H9 (cell line): Measurements from ENCODE around the gene ZBED2. TPM values are rescaled to one million over a fixed set of nuclear protein-coding genes. Genes with fewer than 3 reads are reported as not detected.

ENCODE experiments used
- DNase-seq: peaks from one replicate; pipeline ENCODE4 v3.0.0-alpha.2; 2017
- H2AFZ ChIP-seq: one replicate; pipeline ENCODE4 v1.6.1; 2013; ENCODE audit warnings: mild to moderate bottlenecking, low read length, control low read depth, moderate library complexity
- H2AK5ac ChIP-seq: 2 replicates; pipeline ENCODE4 v1.6.1; 2013; ENCODE audit warnings: low read length, control low read depth, mixed read lengths; ENCODE audit not compliant: insufficient read length
- H2BK120ac ChIP-seq: one replicate; pipeline ENCODE4 v1.6.1; 2013; ENCODE audit warnings: low read depth, mild to moderate bottlenecking, low read length, control low read depth, inconsistent platforms; ENCODE audit not compliant: poor library complexity, severe bottlenecking
- H2BK12ac ChIP-seq: 2 replicates; pipeline ENCODE4 v1.6.1; 2013; ENCODE audit warnings: low read length, control low read depth, mixed read lengths, low read depth; ENCODE audit not compliant: insufficient read length
- H2BK15ac ChIP-seq: 2 replicates; pipeline ENCODE4 v1.6.1; 2013; ENCODE audit warnings: low read depth, low read length, control low read depth
- H2BK20ac ChIP-seq: one replicate; pipeline ENCODE4 v1.6.1; 2013; ENCODE audit warnings: low read depth, mild to moderate bottlenecking, low read length, control low read depth, inconsistent platforms; ENCODE audit not compliant: poor library complexity, severe bottlenecking
- H2BK5ac ChIP-seq: 2 replicates; pipeline ENCODE4 v1.6.1; 2013; ENCODE audit warnings: low read length, control low read depth, mixed read lengths; ENCODE audit not compliant: insufficient read length
- H3K14ac ChIP-seq: 2 replicates; pipeline ENCODE4 v1.6.1; 2013; ENCODE audit warnings: low read length, control low read depth; ENCODE audit not compliant: insufficient read depth
- H3K18ac ChIP-seq: 2 replicates; pipeline ENCODE4 v1.6.1; 2013; ENCODE audit warnings: low read depth, mild to moderate bottlenecking, mixed read lengths, low read length, control low read depth; ENCODE audit not compliant: insufficient read length
- H3K23ac ChIP-seq: 2 replicates; pipeline ENCODE4 v1.6.1; 2013; ENCODE audit warnings: low read length, control low read depth, mixed read lengths, low read depth; ENCODE audit not compliant: insufficient read length
- H3K23me2 ChIP-seq: 2 replicates; pipeline ENCODE4 v1.6.1; 2013; ENCODE audit warnings: low read depth, mild to moderate bottlenecking, mixed read lengths, low read length, control low read depth; ENCODE audit not compliant: insufficient read length, poor library complexity, severe bottlenecking
- H3K27ac ChIP-seq: 2 replicates; pipeline ENCODE4 v1.5.1; 2013; ENCODE audit warnings: low read length, control low read depth, mixed read lengths, low read depth; ENCODE audit not compliant: insufficient read length
- H3K27me3 ChIP-seq: 2 replicates; pipeline ENCODE4 v1.6.1; 2013; ENCODE audit warnings: low read length, control low read depth, inconsistent platforms; ENCODE audit not compliant: insufficient read depth
- H3K4ac ChIP-seq: 2 replicates; pipeline ENCODE4 v1.6.1; 2013; ENCODE audit warnings: low read depth, mild to moderate bottlenecking, control low read depth, inconsistent platforms, low read length, moderate library complexity
- H3K4me1 ChIP-seq: 2 replicates; pipeline ENCODE4 v1.6.1; 2013; ENCODE audit warnings: low read length, control low read depth, inconsistent platforms; ENCODE audit not compliant: insufficient read depth
- H3K4me2 ChIP-seq: 2 replicates; pipeline ENCODE4 v1.6.1; 2013; ENCODE audit warnings: low read length, control low read depth, mixed read lengths; ENCODE audit not compliant: insufficient read length, insufficient read depth
- H3K56ac ChIP-seq: 2 replicates; pipeline ENCODE4 v1.6.1; 2013; ENCODE audit warnings: low read depth, mild to moderate bottlenecking, mixed read lengths, low read length, control low read depth; ENCODE audit not compliant: insufficient read length
- H3K79me1 ChIP-seq: 2 replicates; pipeline ENCODE4 v1.6.1; 2013; ENCODE audit warnings: low read depth, mild to moderate bottlenecking, moderate library complexity, low read length, control low read depth, inconsistent platforms; ENCODE audit not compliant: insufficient read depth, poor library complexity, severe bottlenecking
- H3K79me2 ChIP-seq: 2 replicates; pipeline ENCODE4 v1.6.1; 2013; ENCODE audit warnings: low read length, control low read depth, inconsistent platforms; ENCODE audit not compliant: insufficient read depth
- H3K9ac ChIP-seq: 2 replicates; pipeline ENCODE4 v1.6.1; 2013; ENCODE audit warnings: low read length, control low read depth, mixed read lengths; ENCODE audit not compliant: insufficient read length; ENCODE audit errors: extremely low read depth
- H3K9me3 ChIP-seq: one replicate; pipeline ENCODE4 v1.6.1; 2013; ENCODE audit warnings: low read depth, low read length, inconsistent platforms; ENCODE audit not compliant: control insufficient read depth
- H3T11ph ChIP-seq: one replicate; pipeline ENCODE4 v1.6.1; 2013; ENCODE audit warnings: mild to moderate bottlenecking, low read length, control low read depth, inconsistent platforms
- H4K20me1 ChIP-seq: one replicate; pipeline ENCODE4 v1.6.1; 2013; ENCODE audit not compliant: control insufficient read depth, insufficient read length, insufficient read depth
- H4K5ac ChIP-seq: 2 replicates; pipeline ENCODE4 v1.6.1; 2013; ENCODE audit warnings: low read depth, mild to moderate bottlenecking, mixed read lengths, low read length, control low read depth; ENCODE audit not compliant: insufficient read length
- H4K8ac ChIP-seq: replicated peaks from 2 replicates; pipeline ENCODE4 v1.6.1; 2013; ENCODE audit warnings: low read length, control low read depth, mixed read lengths, low read depth; ENCODE audit not compliant: insufficient read length
- H4K91ac ChIP-seq: 2 replicates; pipeline ENCODE4 v1.6.1; 2013; ENCODE audit warnings: low read depth, mild to moderate bottlenecking, moderate library complexity, mixed read lengths, low read length, control low read depth; ENCODE audit not compliant: insufficient read length
- H3K27ac Mint-ChIP-seq, 3 experiments: 2 replicates in 2 of 3; 3 replicates in 1 of 3; pipeline ENCODE4 v1.8.0; 2020 to 2021; ENCODE audit warnings: mixed read lengths in 3 of 3, mild to moderate bottlenecking in 1 of 3, moderate library complexity in 1 of 3
- H3K27me3 Mint-ChIP-seq: 2 replicates; pipeline ENCODE4 v1.8.0; 2021; ENCODE audit warnings: low read depth, mild to moderate bottlenecking, moderate library complexity, mixed read lengths
- H3K36me3 Mint-ChIP-seq, 3 experiments: 2 replicates in 2 of 3; 3 replicates in 1 of 3; pipeline ENCODE4 v1.8.0; 2020 to 2021; ENCODE audit warnings: low read depth in 3 of 3, mixed read lengths in 3 of 3; ENCODE audit not compliant: insufficient read depth in 1 of 3
- H3K4me1 Mint-ChIP-seq, 2 experiments: 2 replicates each; pipeline ENCODE4 v1.8.0; 2020; ENCODE audit warnings: mixed read lengths in 2 of 2
- H3K4me3 Mint-ChIP-seq, 2 experiments: 2 replicates in 1 of 2; 3 replicates in 1 of 2; pipeline ENCODE4 v1.8.0; 2020 to 2021; ENCODE audit warnings: mild to moderate bottlenecking in 2 of 2, mixed read lengths in 2 of 2, moderate library complexity in 1 of 2
- H3K9me3 Mint-ChIP-seq, 2 experiments: 2 replicates in 1 of 2; 3 replicates in 1 of 2; pipeline ENCODE4 v1.8.0; 2020; ENCODE audit warnings: mild to moderate bottlenecking in 2 of 2, mixed read lengths in 2 of 2, moderate library complexity in 1 of 2
- CTCF ChIP-seq: fragments of 200-600 bp; sonication (generic); conservative IDR thresholded peaks from 3 replicates; pipeline ENCODE4 v1.8.0; 2021; ENCODE audit warnings: antibody characterized with exemption, mild to moderate bottlenecking
- WGBS: extraction: QIAGEN DNeasy Blood & Tissue Kit; methylation state at CpG from one replicate; pipeline ENCODE4 v1.1.7; 2013; ENCODE audit warnings: missing lambda C conversion rate, low lambda C conversion rate, mixed read lengths; ENCODE audit not compliant: insufficient read length; ENCODE audit errors: extremely low coverage; 5-methylcytosine and 5-hydroxymethylcytosine counted together
- total RNA-seq: library from RNA; stranded (reverse); gene quantifications from 2 replicates; pipeline ENCODE4 v1.2.1, GENCODE V29; 2021

Gene ZBED2
- total RNA-seq, 1 experiment from 2014 or later = not detected

DNA sequence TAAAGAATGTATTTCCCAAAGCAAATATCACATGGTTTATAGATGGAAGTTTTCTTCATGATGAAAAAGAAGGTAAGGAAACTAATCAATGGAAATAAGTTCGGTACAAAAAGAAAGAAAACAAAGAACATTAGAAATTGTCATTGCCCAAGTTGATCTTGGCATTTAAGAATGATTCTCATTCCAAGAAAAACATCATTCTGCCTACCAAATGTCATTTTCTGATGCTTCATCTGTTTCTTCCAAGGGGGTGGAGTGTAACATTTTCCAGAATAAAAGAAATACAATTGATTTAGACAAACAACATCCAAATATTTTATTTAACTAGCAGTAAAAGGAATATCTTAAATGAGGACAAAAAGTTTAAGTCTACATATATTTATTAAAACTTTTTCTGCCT is 3.0 kb upstream of the ZBED2 start:
- no peak overlapping the region for H3K4ac ChIP-seq
- TF ChIP-seq CTCF = no peak
- no peak overlapping the region for H3K23ac ChIP-seq
- Mint-ChIP-seq H3K27me3 (peaks cover 2% of the 10 kb centered on the region; the same call in 1 of the 2 replicates), H3K9me3 (peaks cover 0 to 3% of the 10 kb centered on the region in 2 experiments; a peak in 1 of 5 replicates), H3K36me3 (no peaks in the 10 kb centered on the region), H3K4me3 (no peak overlapping the region), H3K4me1 (no peaks in the 10 kb centered on the region), H3K27ac (no peak overlapping the region)
- no peak overlapping the region for H2BK5ac ChIP-seq
- no peak overlapping the region for H4K8ac ChIP-seq
- no peak overlapping the region for H3K9ac ChIP-seq
- no peak overlapping the region for H3T11ph ChIP-seq
- H2AFZ ChIP-seq = no peak overlapping the region
- H3K4me2 ChIP-seq = no peak overlapping the region
- H3K9me3 ChIP-seq = no peaks in the 10 kb centered on the region
- no peak overlapping the region for H2BK15ac ChIP-seq
- no peak overlapping the region for H3K18ac ChIP-seq
- H3K79me2 ChIP-seq = no peaks in the 10 kb centered on the region
- no peak overlapping the region for H2BK12ac ChIP-seq
- no peak overlapping the region for H4K91ac ChIP-seq
- H3K23me2 ChIP-seq = no peaks in the 10 kb centered on the region
- no peak overlapping the region for H2BK120ac ChIP-seq
- H4K5ac ChIP-seq = no peak overlapping the region
- H2BK20ac ChIP-seq = no peak overlapping the region
- no peaks in the 10 kb centered on the region for H3K4me1 ChIP-seq
- no peak overlapping the region for H3K27ac ChIP-seq
- no peak overlapping the region for H3K56ac ChIP-seq
- H3K14ac ChIP-seq = no peak overlapping the region
- H2AK5ac ChIP-seq = no peak overlapping the region
- H4K20me1 ChIP-seq = no peaks in the 10 kb centered on the region
- no peaks in the 10 kb centered on the region for H3K79me1 ChIP-seq
- DNase-seq = no peak
- H3K27me3 ChIP-seq = no peaks in the 10 kb centered on the region
- no CpG with 5 or more reads among the region's 1 CpG for WGBS
